Measurements from ENCODE around the gene CXCR5.

CXCR5 gene

DNA sequence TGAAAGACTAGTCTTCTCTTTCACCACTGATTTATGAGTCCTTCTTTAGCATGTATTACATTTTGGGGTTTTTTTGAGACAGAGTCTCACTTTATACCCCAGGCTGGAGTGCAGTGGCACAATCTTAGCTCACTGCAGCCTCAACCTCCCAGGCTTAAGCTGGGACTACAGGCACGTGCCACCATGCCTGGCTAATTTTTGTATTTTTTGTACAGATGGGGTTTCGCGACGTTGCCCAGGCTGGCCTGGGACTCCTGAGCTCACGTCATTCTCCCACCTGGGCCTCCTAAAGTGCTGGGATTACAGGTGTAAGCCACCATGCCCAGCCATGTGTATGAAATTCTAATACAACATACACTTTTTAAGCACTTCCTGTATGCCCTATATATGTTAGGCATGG is 26.3 kb upstream of the CXCR5 start:
- DNase-seq (ENCODE audit: low read depth): no peak
- H3K4me3 ChIP-seq (ENCODE audit: low read length): no peak overlapping the region
- TF ChIP-seq, protein P1, sequence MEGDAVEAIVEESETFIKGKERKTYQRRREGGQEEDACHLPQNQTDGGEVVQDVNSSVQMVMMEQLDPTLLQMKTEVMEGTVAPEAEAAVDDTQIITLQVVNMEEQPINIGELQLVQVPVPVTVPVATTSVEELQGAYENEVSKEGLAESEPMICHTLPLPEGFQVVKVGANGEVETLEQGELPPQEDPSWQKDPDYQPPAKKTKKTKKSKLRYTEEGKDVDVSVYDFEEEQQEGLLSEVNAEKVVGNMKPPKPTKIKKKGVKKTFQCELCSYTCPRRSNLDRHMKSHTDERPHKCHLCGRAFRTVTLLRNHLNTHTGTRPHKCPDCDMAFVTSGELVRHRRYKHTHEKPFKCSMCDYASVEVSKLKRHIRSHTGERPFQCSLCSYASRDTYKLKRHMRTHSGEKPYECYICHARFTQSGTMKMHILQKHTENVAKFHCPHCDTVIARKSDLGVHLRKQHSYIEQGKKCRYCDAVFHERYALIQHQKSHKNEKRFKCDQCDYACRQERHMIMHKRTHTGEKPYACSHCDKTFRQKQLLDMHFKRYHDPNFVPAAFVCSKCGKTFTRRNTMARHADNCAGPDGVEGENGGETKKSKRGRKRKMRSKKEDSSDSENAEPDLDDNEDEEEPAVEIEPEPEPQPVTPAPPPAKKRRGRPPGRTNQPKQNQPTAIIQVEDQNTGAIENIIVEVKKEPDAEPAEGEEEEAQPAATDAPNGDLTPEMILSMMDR (IDR thresholded peaks at IDR 0.05; ENCODE audit: insufficient read depth, low read depth, low read length, missing control alignments): no peak

DNA sequence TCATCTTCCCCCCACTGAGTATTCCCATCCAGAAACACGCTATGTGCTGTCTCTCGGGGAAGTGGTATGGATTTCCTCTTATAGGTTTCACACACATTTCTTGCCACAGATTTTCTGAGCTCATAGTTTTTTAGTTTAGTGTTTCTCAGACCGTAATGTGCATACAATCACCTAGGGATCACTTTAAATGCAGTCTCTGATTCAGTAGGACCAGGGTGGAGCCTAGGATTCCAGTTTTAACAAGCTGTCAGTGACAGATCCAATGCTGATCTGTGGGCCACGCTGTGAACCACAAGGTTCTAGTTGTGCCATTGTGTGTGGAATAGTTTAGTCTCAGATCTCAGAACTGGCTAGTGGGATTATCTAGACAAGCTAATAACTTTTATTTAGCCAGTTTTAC is 23.7 kb upstream of the CXCR5 start:
- H3K4me3 ChIP-seq (ENCODE audit: low read length): no peak overlapping the region
- TF ChIP-seq, protein P1 (IDR thresholded peaks at IDR 0.05; ENCODE audit: insufficient read depth, low read depth, low read length, missing control alignments): no peak
- DNase-seq (ENCODE audit: low read depth): no peak

DNA sequence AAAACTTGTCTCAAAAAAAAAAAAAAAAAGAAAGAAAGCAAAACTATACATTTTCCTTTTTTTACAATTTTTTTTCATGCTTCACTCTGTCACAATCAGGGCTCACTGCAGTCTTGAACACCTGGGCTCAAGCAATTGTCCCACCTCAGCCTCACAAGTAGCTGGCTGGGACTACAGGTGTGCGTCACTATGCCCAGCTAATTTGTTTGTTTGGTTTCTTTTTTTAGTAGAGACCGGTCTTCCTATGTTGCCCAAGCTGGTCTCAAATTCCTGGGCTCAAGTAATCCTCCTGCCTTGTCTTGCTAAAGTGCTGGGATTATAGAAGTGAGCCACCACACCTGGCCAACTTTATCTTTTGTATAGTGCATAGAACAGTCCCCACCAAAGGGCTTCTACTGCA is 15.0 kb upstream of the CXCR5 start:
- H3K4me3 ChIP-seq (ENCODE audit: low read length): no peak overlapping the region
- TF ChIP-seq, protein P1 (IDR thresholded peaks at IDR 0.05; ENCODE audit: insufficient read depth, low read depth, low read length, missing control alignments): no peak
- no peak for DNase-seq (ENCODE audit: low read depth)

DNA sequence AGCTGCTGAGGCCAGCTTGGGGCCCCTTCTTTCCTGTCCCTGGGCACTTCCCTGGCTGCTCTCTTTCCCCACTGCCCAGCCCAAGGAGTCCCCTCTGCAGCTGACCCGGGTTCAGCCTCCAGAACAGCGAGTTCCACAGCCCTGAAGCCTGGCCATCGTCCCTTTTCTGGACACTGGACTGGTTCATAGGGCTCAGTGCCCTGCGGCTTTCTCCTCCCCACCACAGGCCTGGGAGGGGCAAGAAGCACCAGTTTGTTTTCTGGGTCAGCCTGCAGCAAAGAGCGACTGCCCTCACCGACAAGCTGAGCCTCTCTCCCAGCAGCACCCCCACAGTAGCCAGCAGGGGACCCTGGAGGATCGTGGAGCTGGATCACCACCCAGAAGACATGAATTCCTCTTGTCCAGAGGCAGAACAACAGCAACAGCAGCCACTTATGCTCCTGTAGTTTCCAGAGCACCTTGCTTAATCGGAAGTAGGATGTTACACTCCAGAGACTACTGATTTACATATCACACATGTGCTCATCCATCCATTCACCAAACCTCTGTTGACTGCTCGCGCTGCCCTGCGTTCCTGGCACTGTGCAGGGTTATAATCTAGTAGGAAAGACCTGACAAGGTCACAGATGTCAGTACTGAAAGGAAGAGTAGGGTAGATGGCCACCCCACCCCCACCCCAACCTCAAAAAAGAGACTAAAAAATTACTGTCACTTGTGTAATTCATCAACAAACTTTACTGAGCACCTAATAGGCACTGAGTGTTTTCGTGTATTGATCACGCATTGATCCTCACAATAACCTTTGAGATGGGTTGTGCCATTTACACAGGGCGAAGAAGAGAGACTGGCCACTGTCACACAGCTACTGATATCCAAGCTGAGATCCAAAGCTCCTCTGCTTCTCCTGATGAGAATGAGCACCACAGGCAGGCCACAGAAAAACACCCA is 13.0 kb upstream of the CXCR5 start:
- TF ChIP-seq, protein P1 (IDR thresholded peaks at IDR 0.05; ENCODE audit: insufficient read depth, low read depth, low read length, missing control alignments): no peak
- H3K4me3 ChIP-seq (ENCODE audit: low read length): no peak overlapping the region
- no peak for DNase-seq (ENCODE audit: low read depth)

DNA sequence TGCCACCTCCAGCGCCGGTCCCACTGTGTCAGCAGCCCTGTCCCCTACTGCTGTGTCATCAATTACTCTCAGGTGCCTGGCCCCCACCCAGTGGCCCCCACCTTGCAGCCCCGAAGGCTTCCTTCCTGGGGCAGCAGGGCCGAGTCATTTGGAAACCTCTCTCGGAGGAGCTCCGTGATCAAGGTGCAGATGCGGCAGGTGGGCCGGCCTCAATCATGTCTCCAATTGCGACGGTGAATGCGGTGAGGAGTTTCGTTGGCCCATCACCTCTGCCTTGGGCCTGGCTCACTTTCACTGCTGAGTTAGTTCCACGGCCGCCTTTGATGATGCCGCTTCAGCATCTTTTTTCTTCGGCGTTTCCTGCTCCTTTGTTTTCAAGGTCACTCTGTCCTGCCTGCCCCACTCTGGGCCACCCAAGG is 11.3 kb upstream of the CXCR5 start:
- DNase-seq (ENCODE audit: low read depth): no peak
- no peak overlapping the region for H3K4me3 ChIP-seq (ENCODE audit: low read length)
- TF ChIP-seq, protein P1 (IDR thresholded peaks at IDR 0.05; ENCODE audit: insufficient read depth, low read depth, low read length, missing control alignments): no peak

DNA sequence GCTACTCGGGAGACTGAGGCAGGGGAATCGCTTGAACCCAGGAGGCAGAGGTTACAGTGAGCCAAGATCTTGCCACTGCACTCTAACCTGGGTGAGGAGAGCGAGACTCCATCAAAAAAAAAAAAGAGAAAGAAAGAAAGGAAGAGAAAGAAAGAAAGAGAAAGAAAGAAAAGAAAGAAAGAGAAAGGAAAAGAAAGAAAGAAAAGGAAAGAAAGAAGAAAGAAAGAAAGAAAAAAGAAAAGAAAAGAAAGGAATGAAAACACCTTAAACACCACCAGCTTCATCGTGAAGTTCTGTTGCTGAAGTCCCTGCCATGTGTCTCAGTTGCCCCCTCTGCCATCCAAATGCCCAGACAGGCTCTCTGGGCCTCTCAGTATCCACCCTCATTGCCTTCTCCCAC is 9.9 kb upstream of the CXCR5 start:
- no peak overlapping the region for H3K4me3 ChIP-seq (ENCODE audit: low read length)
- DNase-seq (ENCODE audit: low read depth): no peak
- TF ChIP-seq, protein P1 (IDR thresholded peaks at IDR 0.05; ENCODE audit: insufficient read depth, low read depth, low read length, missing control alignments): no peak

DNA sequence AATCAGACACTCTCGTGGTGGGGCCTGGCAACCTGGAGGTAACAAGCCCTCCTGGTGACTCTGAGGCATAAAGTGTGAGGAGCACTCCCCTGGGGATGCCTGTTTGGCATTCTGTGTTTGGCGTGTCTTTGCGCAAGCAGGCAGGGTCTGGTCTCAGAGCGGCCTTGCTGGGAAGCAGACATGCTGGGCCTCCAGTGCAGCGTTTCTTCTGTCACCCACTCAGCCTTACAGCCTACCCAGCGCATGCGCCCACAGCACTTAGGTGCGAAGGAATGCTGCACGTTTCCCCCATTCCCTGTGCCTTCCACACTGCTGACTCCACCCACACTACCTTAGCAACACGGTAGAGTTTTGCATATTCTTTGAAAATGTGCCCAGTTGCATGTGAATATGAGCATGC is 7.4 kb upstream of the CXCR5 start:
- TF ChIP-seq, protein P1 (IDR thresholded peaks at IDR 0.05; ENCODE audit: insufficient read depth, low read depth, low read length, missing control alignments): no peak
- H3K4me3 ChIP-seq (ENCODE audit: low read length): no peak overlapping the region
- no peak for DNase-seq (ENCODE audit: low read depth)

Data from epithelial cell of esophagus (primary cell).